Astrocyte of the cerebellum (primary cell): ENCODE results near the gene DOCK1.

Source experiments
- DNase-seq: peaks from one replicate; pipeline ENCODE4 v3.0.0-alpha.2; 2011; ENCODE audit warnings: low read depth
- H3K4me3 ChIP-seq: 2 replicates; pipeline ENCODE4 v1.5.1; 2011; ENCODE audit warnings: mild to moderate bottlenecking, low read depth, low read length, moderate library complexity
- CTCF ChIP-seq: IDR thresholded peaks from 2 replicates; pipeline ENCODE4 v1.5.1; 2012; ENCODE audit warnings: low read length, low read depth, moderate library complexity, mild to moderate bottlenecking; ENCODE audit errors: missing control alignments
- in situ Hi-C: cut with HindIII; loops from 2 replicates; pipeline ENCODE4 v1.10.0; 2017; ENCODE audit warnings: low sequenced_read_pairs

DOCK1 gene

GRCh38 chr10:126997801-126998590 lies 92.8 kb downstream of the DOCK1 start:
- in situ Hi-C loops, result no loop called here
- no peak for TF ChIP-seq CTCF
- H3K4me3 ChIP-seq, result no peak overlapping the region
- DNase-seq, result no peak

- H3K4me3 ChIP-seq, result no peak overlapping the region
- no peak for TF ChIP-seq CTCF
- no peak for DNase-seq
- in situ Hi-C loops, result no loop called here
Observed at GRCh38 chr10:127000598-127000997, 95.4 kb downstream of the DOCK1 start.

GRCh38 chr10:127003032-127003685 lies 97.9 kb downstream of the DOCK1 start:
- DNase-seq, result no peak
- in situ Hi-C loops, result no loop called here
- H3K4me3 ChIP-seq, result no peak overlapping the region
- no peak for TF ChIP-seq CTCF

GRCh38 chr10:127006453-127006852 lies 101.2 kb downstream of the DOCK1 start:
- no peak for DNase-seq
- in situ Hi-C loops, result no loop called here
- TF ChIP-seq CTCF, result no peak
- H3K4me3 ChIP-seq, result no peak overlapping the region

GRCh38 chr10:127009366-127009765 lies 104.1 kb downstream of the DOCK1 start:
- no peak overlapping the region for H3K4me3 ChIP-seq
- TF ChIP-seq CTCF, result no peak
- DNase-seq, result no peak
- in situ Hi-C loops, result no loop called here

GRCh38 chr10:127011174-127011573 lies 105.9 kb downstream of the DOCK1 start:
- TF ChIP-seq CTCF, result no peak
- in situ Hi-C loops, result no loop called here
- no peak for DNase-seq
- H3K4me3 ChIP-seq, result no peak overlapping the region
